ENCODE measurements around the gene RMC1. TPM values are rescaled to one million over a fixed set of nuclear protein-coding genes. Genes with fewer than 3 reads are reported as not detected.
"Not testable (repeated sequence)": the region's sequence is repeated elsewhere in the genome, so short reads cannot be mapped to it uniquely, and the experiment has no call there.

The RMC1 gene
- total RNA-seq, 4 donors from 2014 or later, result 4.4 to 34.1 (median 26.6) TPM

DNA sequence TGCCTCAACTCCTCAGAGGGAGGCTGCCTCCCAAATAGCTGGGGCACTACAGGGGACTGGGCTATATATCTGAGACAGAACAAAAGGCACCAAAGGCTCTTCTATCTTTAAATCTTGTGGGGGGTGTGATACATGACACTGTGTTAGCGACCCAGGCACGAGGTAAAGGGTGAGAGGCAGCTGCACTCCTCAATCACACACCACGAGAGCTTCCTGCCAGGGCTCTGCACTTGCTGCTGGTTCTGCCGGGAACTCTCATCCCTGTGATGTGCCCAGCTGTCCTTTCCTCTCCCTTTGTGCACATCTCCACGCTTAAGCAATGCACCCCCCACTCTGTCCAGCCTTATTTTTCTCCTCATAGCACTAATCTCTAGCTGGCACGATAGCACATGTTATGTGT is 50.6 kb downstream of the RMC1 start:
- Histone ChIP-seq H3K27ac (no peak overlapping the region), H3K27me3 (no peaks in the 10 kb centered on the region)
- in situ Hi-C loops (cut with MboI; ENCODE audit: low pct_ligation_motif_present in 1 of 4, low pct_unique_long_range_greater_than_20kb in 1 of 4, low sequenced_read_pairs in 3 of 4), result no loop called here

DNA sequence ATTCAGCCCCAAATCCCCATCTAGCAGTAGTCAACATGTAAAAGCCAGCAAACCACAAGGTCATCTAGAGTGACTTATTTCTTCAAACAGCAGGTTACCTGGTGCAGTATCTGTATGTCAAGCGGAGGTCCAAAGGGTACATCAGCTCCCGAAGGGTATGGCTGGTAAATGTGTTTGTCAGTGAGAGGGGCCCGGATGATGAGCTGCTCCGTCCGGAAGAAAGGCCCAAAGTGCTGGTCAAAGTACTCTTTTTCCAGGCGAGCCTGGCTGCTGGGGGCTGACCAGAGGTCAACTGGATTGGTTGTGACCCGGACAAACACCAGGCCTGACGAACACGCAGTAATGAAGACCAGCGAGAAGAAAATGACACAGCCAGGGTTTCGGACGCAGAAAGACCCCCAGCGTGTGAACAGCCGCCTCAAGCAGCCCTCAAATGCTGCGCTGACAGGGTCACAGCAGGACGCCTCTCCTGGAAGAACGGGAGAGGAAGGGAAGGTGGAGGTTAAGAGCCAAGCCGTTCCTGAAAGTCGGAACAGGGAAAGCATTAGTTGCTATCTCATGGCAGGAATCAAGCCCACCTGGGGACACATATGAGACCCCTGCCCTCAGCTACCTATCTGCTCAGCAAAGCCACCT is 53.0 kb downstream of the RMC1 start:
- no peaks in the 10 kb centered on the region for H3K27me3 ChIP-seq
- H3K27ac ChIP-seq, result no peak overlapping the region
- WGBS, 2 donors (ENCODE audit: low coverage in 1 of 2), result 95 to 98% methylated on average over 8 to 19 of the region's 19 CpGs
- peaks cover 0 to 67% (median 26%) of the 10 kb centered on the region in 4 donors for H3K36me3 ChIP-seq
- H3K9me3 ChIP-seq, result no peaks in the 10 kb centered on the region
- no peak overlapping the region for H3K4me3 ChIP-seq
- no peak for TF ChIP-seq POLR2AphosphoS5 (IDR thresholded peaks at IDR 0.05)
- no peak for TF ChIP-seq EP300 (IDR thresholded peaks at IDR 0.05; ENCODE audit: low read depth)
- TF ChIP-seq POLR2A (IDR thresholded peaks at IDR 0.05), result no peak
- TF ChIP-seq, protein P1, sequence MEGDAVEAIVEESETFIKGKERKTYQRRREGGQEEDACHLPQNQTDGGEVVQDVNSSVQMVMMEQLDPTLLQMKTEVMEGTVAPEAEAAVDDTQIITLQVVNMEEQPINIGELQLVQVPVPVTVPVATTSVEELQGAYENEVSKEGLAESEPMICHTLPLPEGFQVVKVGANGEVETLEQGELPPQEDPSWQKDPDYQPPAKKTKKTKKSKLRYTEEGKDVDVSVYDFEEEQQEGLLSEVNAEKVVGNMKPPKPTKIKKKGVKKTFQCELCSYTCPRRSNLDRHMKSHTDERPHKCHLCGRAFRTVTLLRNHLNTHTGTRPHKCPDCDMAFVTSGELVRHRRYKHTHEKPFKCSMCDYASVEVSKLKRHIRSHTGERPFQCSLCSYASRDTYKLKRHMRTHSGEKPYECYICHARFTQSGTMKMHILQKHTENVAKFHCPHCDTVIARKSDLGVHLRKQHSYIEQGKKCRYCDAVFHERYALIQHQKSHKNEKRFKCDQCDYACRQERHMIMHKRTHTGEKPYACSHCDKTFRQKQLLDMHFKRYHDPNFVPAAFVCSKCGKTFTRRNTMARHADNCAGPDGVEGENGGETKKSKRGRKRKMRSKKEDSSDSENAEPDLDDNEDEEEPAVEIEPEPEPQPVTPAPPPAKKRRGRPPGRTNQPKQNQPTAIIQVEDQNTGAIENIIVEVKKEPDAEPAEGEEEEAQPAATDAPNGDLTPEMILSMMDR (IDR thresholded peaks at IDR 0.05), result no peak
- in situ Hi-C loops (cut with MboI; ENCODE audit: low pct_ligation_motif_present in 1 of 4, low pct_unique_long_range_greater_than_20kb in 1 of 4, low sequenced_read_pairs in 3 of 4) (no loop called here), intact Hi-C loops (cut with DNase I; ENCODE audit: low total_unique reads) (no loop called here)
- H3K4me1 ChIP-seq, result no peaks in the 10 kb centered on the region
- DNase-seq, result no peak

More for the DNA sequence above, 50.6 kb downstream of the RMC1 start:
- TF ChIP-seq, protein P1 (IDR thresholded peaks at IDR 0.05), result no peak
- no peak for TF ChIP-seq POLR2A (IDR thresholded peaks at IDR 0.05)
- TF ChIP-seq EP300 (IDR thresholded peaks at IDR 0.05; ENCODE audit: low read depth), result no peak
- no peak for TF ChIP-seq POLR2AphosphoS5 (IDR thresholded peaks at IDR 0.05)
- intact Hi-C loops (cut with DNase I; ENCODE audit: low total_unique reads), result no loop called here
- Histone ChIP-seq H3K36me3 (peaks cover 0 to 72% (median 25%) of the 10 kb centered on the region in 4 donors), H3K4me3 (no peak overlapping the region), H3K9me3 (no peaks in the 10 kb centered on the region), H3K4me1 (no peaks in the 10 kb centered on the region)
- no peak for DNase-seq
- WGBS, 2 donors (ENCODE audit: low coverage in 1 of 2), result 88 to 100% methylated on average over 1 to 6 of the region's 6 CpGs

DNA sequence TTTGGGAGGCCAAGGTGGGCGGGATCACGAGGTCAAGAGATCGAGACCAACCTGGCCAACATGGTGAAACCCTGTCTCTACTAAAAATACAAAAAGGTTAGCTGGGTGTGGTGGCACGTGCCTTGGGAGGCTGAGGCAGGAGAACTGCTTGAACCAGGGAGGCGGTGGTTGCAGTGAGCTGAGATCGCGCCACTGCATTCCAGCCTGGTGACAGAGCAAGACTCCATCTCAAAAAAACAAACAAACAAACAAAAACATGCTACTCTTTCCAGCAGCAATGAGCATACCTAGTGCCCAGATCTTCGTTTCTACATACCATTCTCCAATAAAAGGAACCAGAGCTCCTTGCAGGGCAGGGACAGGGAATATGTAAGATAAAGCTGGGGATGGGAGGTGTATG is 54.2 kb downstream of the RMC1 start:
- in situ Hi-C loops (cut with MboI; ENCODE audit: low pct_ligation_motif_present in 1 of 4, low pct_unique_long_range_greater_than_20kb in 1 of 4, low sequenced_read_pairs in 3 of 4); DNase-seq; H3K27me3 ChIP-seq; intact Hi-C loops (cut with DNase I; ENCODE audit: low total_unique reads); H3K27ac ChIP-seq; H3K4me1 ChIP-seq; H3K4me3 ChIP-seq; H3K9me3 ChIP-seq: not testable (repeated sequence)
- peaks cover 0 to 64% (median 21%) of the 10 kb centered on the region in 4 donors for H3K36me3 ChIP-seq
- WGBS, 2 donors (ENCODE audit: low coverage in 1 of 2), result 95 to 100% methylated on average over 3 to 8 of the region's 8 CpGs

DNA sequence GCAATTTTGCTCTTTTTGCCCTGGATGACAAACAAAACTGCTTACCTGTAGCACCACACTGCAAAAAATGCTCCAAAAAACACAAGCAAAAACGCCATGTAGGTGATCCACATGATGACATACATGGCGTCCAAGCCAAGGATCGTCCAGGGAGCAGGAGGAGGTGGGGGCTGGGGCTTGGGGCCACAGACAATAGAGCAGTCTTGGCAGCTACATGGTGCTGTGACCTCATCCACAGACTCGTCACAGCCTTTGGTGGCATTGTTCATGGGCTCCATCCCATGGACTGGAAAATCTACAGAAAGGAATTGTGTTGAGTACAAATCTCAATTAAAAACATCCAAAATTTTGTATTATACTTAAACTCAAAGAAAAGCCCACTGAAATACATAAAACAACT is 56.9 kb downstream of the RMC1 start:
- WGBS, 2 donors (ENCODE audit: low coverage in 1 of 2), result 93 to 100% methylated on average over 3 to 4 of the region's 4 CpGs
- H3K36me3 ChIP-seq, result peaks cover 0 to 45% (median 13%) of the 10 kb centered on the region in 4 donors
- DNase-seq, result no peak
- H3K27me3 ChIP-seq, result no peaks in the 10 kb centered on the region
- in situ Hi-C loops (cut with MboI; ENCODE audit: low pct_ligation_motif_present in 1 of 4, low pct_unique_long_range_greater_than_20kb in 1 of 4, low sequenced_read_pairs in 3 of 4), result loop anchor here in 1 of 4 donors (10.0 kb wide), 1 partner anchor 45 kb away; no protein-coding TSS in a partner anchor
- TF ChIP-seq, protein P1 (IDR thresholded peaks at IDR 0.05), result no peak
- TF ChIP-seq POLR2A (IDR thresholded peaks at IDR 0.05), result no peak
- TF ChIP-seq POLR2AphosphoS5 (IDR thresholded peaks at IDR 0.05), result no peak
- TF ChIP-seq EP300 (IDR thresholded peaks at IDR 0.05; ENCODE audit: low read depth), result no peak
- H3K4me1 ChIP-seq, result no peaks in the 10 kb centered on the region
- intact Hi-C loops (cut with DNase I; ENCODE audit: low total_unique reads), result no loop called here
- no peaks in the 10 kb centered on the region for H3K9me3 ChIP-seq
- H3K27ac ChIP-seq, result no peak overlapping the region
- H3K4me3 ChIP-seq, result no peak overlapping the region

All from transverse colon (tissue), 4 donors.